ENCODE results near the gene TANGO6. TPM values are rescaled to one million over a fixed set of nuclear protein-coding genes. Genes with fewer than 3 reads are reported as not detected.
"Not testable (repeated sequence)": the region's sequence is repeated elsewhere in the genome, so short reads cannot be mapped to it uniquely, and the experiment has no call there.

Gene TANGO6
- total RNA-seq, 1 donor from 2014 or later: 9.3 TPM

GRCh38 chr16:68990172-68990845, 147.0 kb downstream of the TANGO6 start:
- DNase-seq (ENCODE audit: missing footprints); intact Hi-C loops (cut with DNase I); ATAC-seq: not testable (repeated sequence)

- intact Hi-C loops (cut with DNase I): no loop called here
- DNase-seq (ENCODE audit: missing footprints) (no peak), ATAC-seq (no peak)
Measured at GRCh38 chr16:68991075-68991474, 147.7 kb downstream of the TANGO6 start.

- ATAC-seq (peak; percentile 34), DNase-seq (ENCODE audit: missing footprints) (no peak)
- intact Hi-C loops (cut with DNase I): no loop called here
Measured at GRCh38 chr16:68992521-68992920, 149.2 kb downstream of the TANGO6 start.

- ATAC-seq: no peak
- intact Hi-C loops (cut with DNase I): no loop called here
- no peak for DNase-seq (ENCODE audit: missing footprints)
Measured at GRCh38 chr16:68993456-68993855, 150.1 kb downstream of the TANGO6 start.

GRCh38 chr16:68993885-68994284, 150.6 kb downstream of the TANGO6 start:
- ATAC-seq: no peak
- no peak for DNase-seq (ENCODE audit: missing footprints)
- intact Hi-C loops (cut with DNase I): no loop called here

GRCh38 chr16:68994324-68994723, 151.0 kb downstream of the TANGO6 start:
- ATAC-seq: no peak
- intact Hi-C loops (cut with DNase I): no loop called here
- DNase-seq (ENCODE audit: missing footprints): no peak

GRCh38 chr16:68995011-68995504, 151.7 kb downstream of the TANGO6 start:
- no peak for DNase-seq (ENCODE audit: missing footprints)
- no peak for ATAC-seq
- intact Hi-C loops (cut with DNase I): no loop called here

GRCh38 chr16:68997564-68997963, 154.2 kb downstream of the TANGO6 start:
- DNase-seq (ENCODE audit: missing footprints) (no peak), ATAC-seq (no peak)
- intact Hi-C loops (cut with DNase I): no loop called here

- no peak for ATAC-seq
- intact Hi-C loops (cut with DNase I): no loop called here
- DNase-seq (ENCODE audit: missing footprints): no peak
Measured at GRCh38 chr16:68999114-68999513, 155.8 kb downstream of the TANGO6 start.

GRCh38 chr16:69003500-69003899, 160.2 kb downstream of the TANGO6 start:
- ATAC-seq (no peak), DNase-seq (ENCODE audit: missing footprints) (no peak)
- intact Hi-C loops (cut with DNase I): no loop called here

- ATAC-seq: no peak
- intact Hi-C loops (cut with DNase I): no loop called here
Measured at GRCh38 chr16:69005641-69006355, 162.5 kb downstream of the TANGO6 start.

GRCh38 chr16:69012906-69013305, 169.6 kb downstream of the TANGO6 start:
- intact Hi-C loops (cut with DNase I): no loop called here
- DNase-seq (ENCODE audit: missing footprints) (no peak), ATAC-seq (no peak)

More at GRCh38 chr16:69005641-69006355, 162.5 kb downstream of the TANGO6 start:
- no peak for DNase-seq (ENCODE audit: missing footprints)

GRCh38 chr16:69013991-69014390, 170.7 kb downstream of the TANGO6 start:
- DNase-seq (ENCODE audit: missing footprints): no peak
- ATAC-seq: no peak
- intact Hi-C loops (cut with DNase I): no loop called here

GRCh38 chr16:69014811-69015210, 171.5 kb downstream of the TANGO6 start:
- DNase-seq (ENCODE audit: missing footprints): no peak
- ATAC-seq: no peak
- intact Hi-C loops (cut with DNase I): no loop called here

GRCh38 chr16:69017036-69017783, 173.9 kb downstream of the TANGO6 start:
- ATAC-seq (no peak), DNase-seq (ENCODE audit: missing footprints) (no peak)
- intact Hi-C loops (cut with DNase I): no loop called here

GRCh38 chr16:69019811-69020210, 176.5 kb downstream of the TANGO6 start:
- DNase-seq (ENCODE audit: missing footprints) (no peak), ATAC-seq (no peak)
- intact Hi-C loops (cut with DNase I): no loop called here

GRCh38 chr16:69029121-69029520, 185.8 kb downstream of the TANGO6 start:
- DNase-seq (ENCODE audit: missing footprints) (no peak), ATAC-seq (no peak)
- intact Hi-C loops (cut with DNase I): no loop called here

GRCh38 chr16:69031877-69032301, 188.6 kb downstream of the TANGO6 start:
- ATAC-seq (no peak), DNase-seq (ENCODE audit: missing footprints) (no peak)
- intact Hi-C loops (cut with DNase I): no loop called here

- no peak for ATAC-seq
- DNase-seq (ENCODE audit: missing footprints): no peak
- intact Hi-C loops (cut with DNase I): no loop called here
Measured at GRCh38 chr16:69033151-69033949, 190.0 kb downstream of the TANGO6 start.
